Stimulated activated CD4-positive, alpha-beta T cell treated with anti-CD3 and anti-CD28 coated beads, Interleukin-2, amount 100 ng/mL, for 4 hours (primary cell): Measurements from ENCODE around the gene KRTAP10-11.
"Not testable (repeated sequence)": the region's sequence is repeated elsewhere in the genome, so short reads cannot be mapped to it uniquely, and the experiment has no call there.

Source experiments
- DNase-seq: peaks from one replicate; pipeline ENCODE4 v3.0.0-alpha.2; 2020; ENCODE audit warnings: low read depth

The KRTAP10-11 gene

GRCh38 chr21:44646366-44647221 lies at the start of gene KRTAP10-11:
KRTAP10-11 (plus strand) TSS chr21:44646414; CDS start chr21:44646459, 45 bp downstream.
- DNase-seq, result not testable (repeated sequence)

- DNase-seq, result no peak
Measured at GRCh38 chr21:44598061-44598460, 48.2 kb upstream of the KRTAP10-11 start.

- no peak for DNase-seq
Measured at GRCh38 chr21:44599264-44600029, 46.8 kb upstream of the KRTAP10-11 start.

DNA sequence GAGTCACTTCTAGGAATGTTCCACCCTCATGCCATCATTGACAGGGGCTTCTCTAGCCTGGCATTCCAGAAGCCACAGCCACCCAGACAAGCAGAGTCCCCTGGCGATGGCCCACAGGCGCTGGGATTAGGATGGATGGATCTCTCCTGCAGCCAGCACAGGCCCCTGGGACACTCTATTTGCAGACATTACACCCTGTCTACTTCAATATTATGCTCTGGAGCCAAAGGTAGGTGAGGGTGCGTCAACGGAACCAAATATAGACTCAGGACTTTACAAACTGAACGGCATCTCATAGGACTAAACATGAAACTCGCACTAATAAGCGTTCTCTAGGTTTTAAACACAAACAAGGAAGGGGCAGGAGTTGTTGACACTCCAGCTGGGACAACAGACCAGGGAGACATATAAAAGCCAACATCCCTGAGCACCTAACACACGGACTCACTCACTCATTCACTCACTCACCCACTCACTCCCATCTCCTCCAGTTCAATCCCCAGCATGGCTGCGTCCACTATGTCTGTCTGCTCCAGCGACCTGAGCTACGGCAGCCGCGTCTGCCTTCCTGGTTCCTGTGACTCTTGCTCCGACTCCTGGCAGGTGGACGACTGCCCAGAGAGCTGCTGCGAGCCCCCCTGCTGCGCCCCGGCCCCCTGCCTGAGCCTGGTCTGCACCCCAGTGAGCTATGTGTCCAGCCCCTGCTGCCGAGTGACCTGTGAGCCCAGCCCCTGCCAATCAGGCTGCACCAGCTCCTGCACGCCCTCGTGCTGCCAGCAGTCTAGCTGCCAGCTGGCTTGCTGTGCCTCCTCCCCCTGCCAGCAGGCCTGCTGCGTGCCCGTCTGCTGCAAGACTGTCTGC lies 45.9 kb upstream of the KRTAP10-11 start, which contains the start of gene KRTAP10-7:
TSS of gene KRTAP10-7 (plus strand) at position 480 of the 861 bp plus-strand sequence. CDS start at position 505, 25 bp downstream.
- DNase-seq, result not testable (repeated sequence)

DNA sequence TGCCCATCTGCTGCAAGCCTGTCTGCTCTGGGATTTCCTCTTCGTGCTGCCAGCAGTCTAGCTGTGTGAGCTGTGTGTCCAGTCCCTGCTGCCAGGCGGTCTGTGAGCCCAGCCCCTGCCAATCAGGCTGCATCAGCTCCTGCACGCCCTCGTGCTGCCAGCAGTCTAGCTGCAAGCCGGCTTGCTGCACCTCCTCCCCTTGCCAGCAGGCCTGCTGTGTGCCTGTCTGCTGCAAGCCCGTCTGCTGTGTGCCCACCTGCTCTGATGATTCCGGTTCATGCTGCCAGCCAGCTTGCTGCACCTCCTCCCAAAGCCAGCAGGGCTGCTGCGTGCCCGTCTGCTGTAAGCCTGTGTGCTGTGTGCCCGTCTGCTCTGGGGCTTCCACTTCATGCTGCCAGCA lies 45.1 kb upstream of the KRTAP10-11 start:
- not testable (repeated sequence) for DNase-seq

DNA sequence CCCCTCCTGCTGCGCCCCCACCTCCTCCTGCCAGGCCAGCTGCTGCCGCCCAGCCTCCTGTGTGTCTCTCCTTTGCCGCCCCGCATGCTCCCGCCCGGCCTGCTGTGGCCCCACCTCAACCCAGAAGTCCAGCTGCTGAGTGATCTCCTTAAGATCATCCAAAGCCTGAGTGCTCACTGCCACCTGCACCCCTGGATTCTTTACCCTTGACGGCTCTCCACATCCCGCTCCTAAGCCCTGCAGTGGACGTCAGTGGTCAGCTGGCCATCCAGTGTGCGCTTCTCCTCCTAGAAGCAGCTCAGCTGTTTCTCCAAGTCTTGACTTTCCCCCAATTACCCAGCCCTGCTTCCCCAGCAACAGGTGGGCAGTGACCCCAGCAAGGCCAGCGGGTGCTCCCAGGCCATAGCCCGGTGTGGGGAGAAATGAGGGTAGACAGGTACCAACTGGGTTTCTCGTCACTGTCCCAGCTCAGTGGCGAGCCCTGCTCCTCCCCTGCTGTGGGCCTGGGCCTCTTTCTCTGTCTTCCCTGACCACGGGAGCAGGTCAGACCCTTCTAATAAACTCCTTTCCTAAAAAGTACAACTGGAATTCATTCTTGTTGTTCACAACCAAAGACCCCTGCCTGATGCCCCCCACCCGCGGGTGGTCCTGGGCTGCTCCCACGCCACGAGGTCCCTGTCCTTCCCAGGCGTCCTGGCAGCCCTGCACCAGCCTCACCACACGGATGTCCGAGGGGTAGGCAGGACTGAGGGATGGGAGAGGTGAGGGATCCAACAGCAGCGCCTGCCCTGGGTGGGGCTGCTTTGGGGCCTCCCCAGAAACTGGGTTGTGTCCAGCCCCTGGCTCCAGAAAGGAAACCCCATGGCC lies 44.4 kb upstream of the KRTAP10-11 start:
- no peak for DNase-seq

DNA sequence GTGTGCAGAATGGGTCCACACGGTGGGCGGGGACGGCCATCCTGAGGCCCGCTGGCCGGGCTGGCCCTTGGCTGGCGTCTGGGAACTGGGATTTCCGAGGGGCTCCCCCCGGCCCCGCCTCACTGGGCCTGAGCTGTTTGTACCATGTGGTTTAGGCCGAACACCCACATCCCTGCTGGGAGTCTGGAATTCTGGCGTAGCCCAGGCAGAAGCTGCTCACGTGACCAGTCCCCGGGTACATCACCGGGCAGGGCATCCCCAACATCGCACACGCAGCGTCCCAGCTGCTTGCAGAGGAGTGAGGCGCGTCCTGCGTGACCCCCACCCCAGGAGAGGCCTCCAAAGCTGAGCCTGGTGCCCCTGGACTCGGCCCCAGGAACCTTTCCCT lies 43.8 kb upstream of the KRTAP10-11 start:
- DNase-seq, result no peak

DNA sequence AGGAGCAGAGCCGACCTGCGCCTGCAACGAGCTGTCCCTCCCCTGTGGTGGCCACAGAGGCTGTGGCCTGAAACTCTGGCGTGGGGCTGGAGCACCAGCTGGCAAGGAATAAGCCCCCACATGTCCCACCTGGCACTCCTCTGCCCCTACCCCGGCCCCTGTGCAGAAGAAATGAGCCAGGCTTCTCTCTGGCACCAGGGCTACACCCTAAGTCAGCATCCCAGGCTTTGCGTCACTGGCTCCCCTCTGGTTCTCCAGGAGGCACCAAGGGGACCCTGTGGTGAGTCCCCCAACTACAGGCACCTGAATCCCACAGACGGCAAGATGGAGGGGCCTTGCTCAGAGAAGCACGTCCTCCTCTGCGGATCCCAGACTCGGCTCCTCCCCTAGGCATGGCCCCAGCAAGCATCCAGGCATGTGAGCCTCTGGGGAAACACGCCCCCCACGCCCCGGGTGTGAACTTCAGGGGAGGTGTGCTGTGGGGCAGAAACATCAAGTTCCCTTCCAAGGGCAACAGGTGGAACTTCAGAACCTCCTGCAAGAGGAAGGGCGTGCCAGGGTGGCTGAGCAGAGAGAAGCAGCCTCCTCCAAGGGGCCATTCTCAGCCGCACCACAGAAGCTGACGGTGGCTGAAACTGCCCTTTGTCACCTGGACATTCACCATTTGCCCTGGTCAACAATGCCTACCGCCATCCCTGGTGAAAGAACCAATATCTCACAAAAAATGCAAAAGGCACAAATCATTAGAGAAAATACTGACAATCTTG lies 42.9 kb upstream of the KRTAP10-11 start:
- no peak for DNase-seq

- DNase-seq, result no peak
Measured at GRCh38 chr21:44603911-44604310, 42.3 kb upstream of the KRTAP10-11 start.

GRCh38 chr21:44606495-44606894 lies 39.7 kb upstream of the KRTAP10-11 start:
- DNase-seq, result no peak

GRCh38 chr21:44609193-44609592 lies 37.0 kb upstream of the KRTAP10-11 start:
- DNase-seq, result no peak

DNA sequence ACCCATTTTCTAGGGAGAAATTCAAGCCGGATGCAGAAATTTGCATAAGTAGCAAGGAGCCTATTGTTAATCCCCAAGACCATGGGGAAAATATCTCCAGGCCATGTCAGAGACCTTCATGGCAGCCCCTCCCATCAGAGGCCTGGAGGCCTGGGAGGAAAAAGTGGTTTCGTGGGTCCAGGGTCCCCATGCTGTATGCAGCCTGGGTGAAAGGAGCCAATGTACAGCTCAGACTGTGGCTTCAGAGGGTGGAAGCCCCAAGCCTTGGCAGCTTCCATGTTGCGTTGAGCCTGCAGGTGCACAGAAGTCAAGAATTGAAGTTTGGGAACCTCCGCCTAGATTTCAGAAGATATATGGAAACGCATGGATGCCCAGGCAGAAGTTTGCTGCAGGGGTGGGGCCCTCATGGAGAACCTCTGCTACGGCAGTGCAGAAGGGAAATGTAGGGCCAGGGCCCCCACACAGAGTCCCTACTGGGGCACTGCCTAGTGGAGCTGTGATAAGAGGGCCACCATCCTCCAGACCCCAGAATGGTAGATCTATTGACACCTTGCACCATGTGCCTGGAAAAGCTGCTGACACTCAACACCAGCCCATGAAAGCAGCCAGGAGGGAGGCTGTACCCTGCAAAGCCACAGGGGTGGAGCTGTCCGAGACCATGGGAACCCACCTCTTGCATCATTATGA lies 35.9 kb upstream of the KRTAP10-11 start:
- not testable (repeated sequence) for DNase-seq

- no peak for DNase-seq
Measured at GRCh38 chr21:44611551-44611950, 34.7 kb upstream of the KRTAP10-11 start.

GRCh38 chr21:44612029-44612486 lies 34.2 kb upstream of the KRTAP10-11 start, which contains the start of gene KRTAP10-8:
KRTAP10-8 (plus strand) TSS chr21:44612079; CDS start chr21:44612101, 22 bp downstream.
- no peak for DNase-seq

DNA sequence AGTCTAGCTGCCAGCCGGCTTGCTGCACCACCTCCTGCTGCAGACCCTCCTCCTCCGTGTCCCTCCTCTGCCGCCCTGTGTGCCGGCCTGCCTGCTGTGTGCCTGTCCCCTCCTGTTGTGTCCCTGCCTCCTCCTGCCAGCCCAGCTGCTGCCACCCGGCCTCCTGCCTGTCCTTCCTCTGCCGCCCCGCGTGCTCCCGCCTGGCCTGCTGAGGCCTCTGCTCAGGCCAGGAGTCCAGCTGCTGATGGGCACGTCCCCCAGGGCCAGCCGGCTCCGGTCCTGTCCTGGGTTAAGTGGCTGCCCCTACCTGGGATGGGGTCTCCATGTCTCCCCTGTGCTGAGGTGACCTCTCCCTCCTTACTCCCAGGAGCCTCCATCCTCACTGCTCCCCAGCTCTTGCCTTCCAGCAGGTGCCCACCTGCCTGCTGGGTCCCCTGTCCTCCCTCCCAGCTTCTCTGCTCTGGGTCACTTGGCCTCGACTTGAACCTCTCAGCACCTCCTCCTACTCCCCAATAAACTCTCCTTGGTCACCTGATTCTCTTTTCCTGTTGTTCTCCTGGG lies 33.5 kb upstream of the KRTAP10-11 start:
- no peak for DNase-seq

GRCh38 chr21:44613386-44614155 lies 32.6 kb upstream of the KRTAP10-11 start:
- DNase-seq, result no peak

- no peak for DNase-seq
Measured at GRCh38 chr21:44614161-44614631, 32.0 kb upstream of the KRTAP10-11 start.

- no peak for DNase-seq
Measured at GRCh38 chr21:44614961-44615391, 31.2 kb upstream of the KRTAP10-11 start.
